H1 (cell line): Measurements from ENCODE around the gene PHOX2A. TPM values are rescaled to one million over a fixed set of nuclear protein-coding genes. Genes with fewer than 3 reads are reported as not detected.

ENCODE experiments used
- CTCF ChIA-PET: fragments of 300-600 bp; sonication (Branson Sonifier 250); formaldehyde crosslinking; loops from one replicate; lab custom pipeline; 2021; ENCODE audit not compliant: partially characterized antibody; lab: Charles Lee
- POLR2A ChIA-PET: fragments of 300-600 bp; sonication (Branson Sonifier 250); formaldehyde crosslinking; loops from one replicate; lab custom pipeline; 2021; ENCODE audit warnings: inconsistent platforms; ENCODE audit not compliant: partially characterized antibody; lab: Charles Lee
- DNase-seq, 2 experiments: peaks; one replicate each; pipeline versions ENCODE4 v3.0.0 to v3.0.0-alpha.2; 2010 to 2022; ENCODE audit warnings: low spot score in 2 of 2, low read depth in 1 of 2, mixed read lengths in 1 of 2
- FAIRE-seq: peaks from 2 replicates; lab custom pipeline; 2011; peaks lifted over from hg19 to GRCh38; lab: Jason Lieb, UNC
- H2AFZ ChIP-seq: 2 replicates; pipeline ENCODE4 v1.8.1; 2012; ENCODE audit warnings: low read length, inconsistent platforms
- H2AK5ac ChIP-seq: 2 replicates; pipeline ENCODE4 v1.6.1; 2013; ENCODE audit warnings: low read depth, low read length
- H2BK120ac ChIP-seq: replicated peaks from 2 replicates; pipeline ENCODE3; 2013; ENCODE audit warnings: low read depth, low read length, inconsistent platforms
- H2BK12ac ChIP-seq: 2 replicates; pipeline ENCODE4 v1.6.1; 2013; ENCODE audit warnings: low read depth, low read length
- H2BK15ac ChIP-seq: 2 replicates; pipeline ENCODE4 v1.6.1; 2013; ENCODE audit warnings: low read length
- H2BK20ac ChIP-seq: 2 replicates; pipeline ENCODE4 v1.6.1; 2013; ENCODE audit warnings: low read length
- H2BK5ac ChIP-seq: 2 replicates; pipeline ENCODE4 v1.6.1; 2013; ENCODE audit warnings: low read depth, low read length
- H3K14ac ChIP-seq: 2 replicates; pipeline ENCODE4 v1.6.1; 2013; ENCODE audit warnings: inconsistent platforms; ENCODE audit not compliant: insufficient read length
- H3K18ac ChIP-seq: 2 replicates; pipeline ENCODE4 v1.6.1; 2013; ENCODE audit warnings: low read length; ENCODE audit errors: extremely low read depth
- H3K23ac ChIP-seq: 2 replicates; pipeline ENCODE4 v1.6.1; 2013; ENCODE audit warnings: inconsistent platforms; ENCODE audit not compliant: insufficient read length
- H3K23me2 ChIP-seq: 2 replicates; pipeline ENCODE4 v1.6.1; 2013; ENCODE audit warnings: low read depth, low read length
- H3K27ac ChIP-seq: 2 replicates; pipeline ENCODE4 v1.6.1; 2011; ENCODE audit warnings: low read depth, low read length, inconsistent platforms
- H3K27me3 ChIP-seq, 4 experiments: replicated peaks in 1 of 4; 1 replicate in 1 of 4; 2 replicates in 3 of 4; pipeline versions ENCODE4 v1.6.1 to v1.8.1; 2011 to 2013; ENCODE audit warnings: low read length in 3 of 4, mild to moderate bottlenecking in 3 of 4, inconsistent platforms in 2 of 4, mixed read lengths in 2 of 4, moderate library complexity in 1 of 4; ENCODE audit not compliant: control insufficient read depth in 3 of 4, insufficient read depth in 3 of 4; ENCODE audit errors: extremely low read depth in 1 of 4
- H3K36me3 ChIP-seq, 4 experiments: 2 replicates each; pipeline versions ENCODE4 v1.6.1 to v1.8.1; 2011 to 2013; ENCODE audit warnings: mild to moderate bottlenecking in 4 of 4, low read length in 3 of 4, moderate library complexity in 2 of 4, control low read depth in 1 of 4, inconsistent platforms in 1 of 4; ENCODE audit not compliant: insufficient read depth in 4 of 4, control insufficient read depth in 2 of 4
- H3K4ac ChIP-seq: replicated peaks from 2 replicates; pipeline ENCODE3; 2013; ENCODE audit warnings: low read length, low read depth, mixed read lengths, inconsistent platforms; ENCODE audit not compliant: insufficient read length
- H3K4me1 ChIP-seq, 4 experiments: replicated peaks in 1 of 4; 1 replicate in 1 of 4; 2 replicates in 3 of 4; pipeline versions ENCODE4 v1.6.1 to v1.8.1; 2011 to 2013; ENCODE audit warnings: low read length in 3 of 4, inconsistent platforms in 2 of 4, mixed read lengths in 1 of 4; ENCODE audit not compliant: insufficient read depth in 4 of 4, control insufficient read depth in 3 of 4
- H3K4me2 ChIP-seq, 2 experiments: 2 replicates each; pipeline versions ENCODE4 v1.6.1 to v1.8.1; 2011 to 2013; ENCODE audit warnings: low read depth in 2 of 2, low read length in 2 of 2, control low read depth in 1 of 2, inconsistent platforms in 1 of 2, mild to moderate bottlenecking in 1 of 2; ENCODE audit not compliant: insufficient read depth in 1 of 2
- H3K4me3 ChIP-seq, 4 experiments: fragments of 200-600, 300-600 bp in 1 of 4; sonication (generic), shearing (Covaris generic), sonication (Bioruptor Twin) in 1 of 4; 2 replicates each; pipeline versions ENCODE4 v1.5.1 to v1.8.1; 2011 to 2016; ENCODE audit warnings: low read length in 4 of 4, low read depth in 3 of 4, control low read depth in 2 of 4, inconsistent platforms in 2 of 4, mild to moderate bottlenecking in 2 of 4, mixed read lengths in 1 of 4, moderate library complexity in 1 of 4; ENCODE audit not compliant: insufficient read depth in 2 of 4; ENCODE audit errors: extremely low read depth in 1 of 4
- H3K56ac ChIP-seq: replicated peaks from 2 replicates; pipeline ENCODE3; 2013; ENCODE audit warnings: low read depth, mild to moderate bottlenecking, mixed read lengths, low read length, inconsistent platforms; ENCODE audit not compliant: insufficient read length
- H3K79me1 ChIP-seq: 2 replicates; pipeline ENCODE4 v1.6.1; 2013; ENCODE audit warnings: low read depth, low read length, control low read depth
- H3K79me2 ChIP-seq, 2 experiments: 2 replicates each; pipeline versions ENCODE4 v1.6.1 to v1.8.1; 2012 to 2013; ENCODE audit warnings: low read length in 2 of 2, mild to moderate bottlenecking in 2 of 2, inconsistent platforms in 1 of 2; ENCODE audit not compliant: insufficient read depth in 2 of 2, control insufficient read depth in 1 of 2
- H3K9ac ChIP-seq, 4 experiments: replicated peaks in 1 of 4; 1 replicate in 1 of 4; 2 replicates in 3 of 4; pipeline versions ENCODE4 v1.6.1 to v1.8.1; 2011 to 2013; ENCODE audit warnings: low read depth in 3 of 4, low read length in 3 of 4, control low read depth in 2 of 4, mild to moderate bottlenecking in 2 of 4, moderate library complexity in 2 of 4, inconsistent platforms in 1 of 4; ENCODE audit errors: extremely low read depth in 1 of 4
- H3K9me3 ChIP-seq, 2 experiments: 2 replicates each; pipeline versions ENCODE4 v1.6.1 to v1.8.1; 2012 to 2013; ENCODE audit warnings: mild to moderate bottlenecking in 2 of 2, moderate library complexity in 2 of 2, control low read depth in 1 of 2, inconsistent platforms in 1 of 2, low read depth in 1 of 2, low read length in 1 of 2, mixed read lengths in 1 of 2; ENCODE audit not compliant: insufficient read depth in 2 of 2
- H4K20me1 ChIP-seq, 2 experiments: replicated peaks in 1 of 2; 2 replicates each; pipeline versions ENCODE3 to v1.8.1; 2011 to 2013; ENCODE audit warnings: inconsistent platforms in 2 of 2, low read length in 2 of 2, mild to moderate bottlenecking in 1 of 2; ENCODE audit not compliant: insufficient read depth in 2 of 2, control insufficient read depth in 1 of 2
- H4K5ac ChIP-seq: 2 replicates; pipeline ENCODE4 v1.6.1; 2013; ENCODE audit warnings: low read length, low read depth, mixed read lengths, inconsistent platforms; ENCODE audit not compliant: insufficient read length
- H4K8ac ChIP-seq: 2 replicates; pipeline ENCODE4 v1.8.0; 2013; ENCODE audit warnings: mild to moderate bottlenecking, moderate library complexity, low read length, inconsistent platforms; ENCODE audit not compliant: insufficient read depth; ENCODE audit errors: extremely low read depth
- H4K91ac ChIP-seq: replicated peaks from 2 replicates; pipeline ENCODE3; 2013; ENCODE audit warnings: low read length, mixed read lengths, inconsistent platforms; ENCODE audit not compliant: insufficient read length
- POLR2A ChIP-seq, 2 experiments: IDR thresholded peaks; 1 replicate in 1 of 2; 2 replicates in 1 of 2; pipeline ENCODE4 v1.6.1; 2011; ENCODE audit warnings: low read depth in 2 of 2, low read length in 2 of 2, mild to moderate bottlenecking in 2 of 2; ENCODE audit errors: control extremely low read depth in 1 of 2
- POLR2AphosphoS5 ChIP-seq: IDR thresholded peaks from 2 replicates; pipeline ENCODE4 v1.6.1; 2011; ENCODE audit warnings: low read depth, low read length
- WGBS, 2 experiments: shearing (Covaris generic) in 1 of 2; methylation state at CpG; one replicate each; pipeline versions ENCODE4 v1.1.6 to v1.1.7; 2013 to 2015; ENCODE audit warnings: low lambda C conversion rate in 2 of 2, mixed read lengths in 2 of 2, inconsistent platforms in 1 of 2, low coverage in 1 of 2, missing lambda C conversion rate in 1 of 2; ENCODE audit not compliant: insufficient replicate concordance in 2 of 2, insufficient coverage in 1 of 2, insufficient read length in 1 of 2; ENCODE audit errors: extremely low coverage in 1 of 2, missing lambda C conversion rate in 1 of 2; 5-methylcytosine and 5-hydroxymethylcytosine counted together
- polyA plus RNA-seq, 7 experiments: library from polyadenylated mRNA; depleted of rRNA in 3 of 7; stranded (reverse) in 5 of 7; unstranded in 2 of 7; fragments of >200 nt in 5 of 7; fragments of 200-250 nt in 2 of 7; gene quantifications; 1 replicate in 5 of 7; 2 replicates in 1 of 7; 4 replicates in 1 of 7; pipeline versions ENCODE4 v1.2.1 to v1.2.3, GENCODE V29; 2011 to 2013; ENCODE audit warnings: missing spikeins in 2 of 7, mixed read lengths in 2 of 7
- total RNA-seq: library from RNA; stranded (reverse); fragmentation: NEBNext Ultra II Directional; extraction: Animal tissue kit (Norgen Biotek cat#: 25700); gene quantifications from 2 replicates; pipeline ENCODE4 v1.2.1, GENCODE V29; 2021

The PHOX2A gene
- total and polyA plus RNA-seq, 2 of the 8 experiments (the other 6 are each of a cell fraction or from before 2014, with no cell fraction given) = 0.67 TPM; not detected in 1

DNA sequence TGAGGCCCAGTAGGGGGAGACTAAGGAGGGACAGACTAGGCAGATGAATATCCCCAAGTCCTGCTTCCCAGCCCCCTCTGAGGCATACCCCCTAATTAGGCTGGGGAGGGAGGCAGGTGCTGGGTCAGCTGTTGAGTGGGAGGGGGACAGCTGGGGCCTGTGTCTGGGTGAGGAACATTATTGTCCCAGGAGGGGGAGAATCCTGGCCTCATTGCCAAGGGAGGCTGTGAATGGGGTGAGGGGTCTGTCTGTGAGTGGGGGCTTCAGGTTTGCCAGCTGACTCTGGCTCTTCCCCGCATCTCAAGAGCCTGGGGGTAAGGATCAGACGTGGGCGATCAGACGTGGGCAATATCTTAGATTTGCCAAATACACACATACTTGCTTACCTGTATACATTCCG is 17.3 kb downstream of the PHOX2A start:
- Histone ChIP-seq H3K79me1 (peaks cover 10% of the 10 kb centered on the region), H3K14ac (no peak overlapping the region), H3K9ac (no peak overlapping the region), H3K23me2 (peaks cover 15% of the 10 kb centered on the region), H2BK5ac (no peak overlapping the region), H2AFZ (no peak overlapping the region), H4K91ac (no peak overlapping the region), H3K4me2 (no peak overlapping the region), H2BK15ac (no peak overlapping the region), H3K4ac (no peak overlapping the region), H4K8ac (no peak overlapping the region), H4K5ac (no peak overlapping the region), H3K4me1 (peaks cover 8 to 11% (median 8%) of the 10 kb centered on the region in 4 experiments; a peak in 6 of 7 replicates)
- FAIRE-seq = no peak
- 76% methylated on average over 5 of the region's 5 CpGs; no CpG with 5 or more reads in 1 of the 2 experiments for WGBS, 2 experiments
- CTCF ChIA-PET = interaction anchor here (0.7 to 8.3 kb wide), 6 partner anchors 10 to 204 kb away, joined by 3 to 72 read pairs (median 6); no protein-coding TSS in a partner anchor
- no peak for TF ChIP-seq POLR2A (IDR thresholded peaks at IDR 0.05; ENCODE audit: control extremely low read depth in 1 of 2, low read depth in 2 of 2, low read length in 2 of 2)
- TF ChIP-seq POLR2AphosphoS5 = 0 out of 2 replicates have a peak, but pooled peaks have one; percentile 20
- TF ChIP-seq, all 59 proteins: peak for 1
- Histone ChIP-seq H3K23ac (no peak overlapping the region), H2BK120ac (no peak overlapping the region), H3K4me3 (no peak overlapping the region), H4K20me1 (peaks cover 8 to 17% of the 10 kb centered on the region in 2 experiments), H3K27ac (no peak overlapping the region), H3K9me3 (no peaks in the 10 kb centered on the region), H3K36me3 (peaks cover 14 to 35% (median 32%) of the 10 kb centered on the region in 4 experiments; a peak in 7 of 8 replicates), H2BK20ac (no peak overlapping the region), H3K56ac (no peak overlapping the region), H3K79me2 (peaks cover 0 to 11% of the 10 kb centered on the region in 2 experiments; a peak in 2 of 4 replicates), H2BK12ac (no peak overlapping the region), H3K27me3 (no peaks in the 10 kb centered on the region), H2AK5ac (no peak overlapping the region), H3K18ac (no peak overlapping the region)
- POLR2A ChIA-PET = interaction anchor here (0.6 to 9.9 kb wide), 6 partner anchors 11 to 202 kb away, joined by 3 to 160 read pairs (median 3); no protein-coding TSS in a partner anchor
- DNase-seq = peak in 1 of 2 experiments; percentile 38
